HG03066 (cell line): ENCODE results near the gene ATG4D.

Experiments used
- ATAC-seq: cut with Tn5 transposase; IDR thresholded peaks from one replicate; pipeline ENCODE4 v1.9.1; 2021; ENCODE audit warnings: low read depth; ENCODE audit not compliant: unreplicated experiment

Gene ATG4D

GRCh38 chr19:10543420-10544241 lies at the start of gene ATG4D:
Gene ATG4D (plus strand): TSS chr19:10543904. CDS start chr19:10544091, 187 bp downstream.
- no peak for ATAC-seq

- ATAC-seq: no peak
Observed at GRCh38 chr19:10497371-10497770, 46.3 kb upstream of the ATG4D start.

- ATAC-seq: no peak
Observed at GRCh38 chr19:10499550-10500246, 44.0 kb upstream of the ATG4D start.

GRCh38 chr19:10500247-10500592 lies 43.5 kb upstream of the ATG4D start:
- ATAC-seq: no peak

- no peak for ATAC-seq
Observed at GRCh38 chr19:10501971-10502523, 41.7 kb upstream of the ATG4D start.

GRCh38 chr19:10502524-10503001 lies 41.1 kb upstream of the ATG4D start:
- peak; percentile 76 for ATAC-seq

- ATAC-seq: peak; percentile 24
Observed at GRCh38 chr19:10503002-10503789, 40.5 kb upstream of the ATG4D start, which contains the start of gene KEAP1. Gene KEAP1 (minus strand): TSS chr19:10503356. CDS start chr19:10500033, 3,323 bp downstream.

- ATAC-seq: no peak
Observed at GRCh38 chr19:10505583-10506229, 38.0 kb upstream of the ATG4D start.

- ATAC-seq: no peak
Observed at GRCh38 chr19:10508036-10508435, 35.7 kb upstream of the ATG4D start.

GRCh38 chr19:10508707-10509106 lies 35.0 kb upstream of the ATG4D start:
- no peak for ATAC-seq

GRCh38 chr19:10510301-10510802 lies 33.4 kb upstream of the ATG4D start:
- no peak for ATAC-seq

- ATAC-seq: no peak
Observed at GRCh38 chr19:10513223-10513622, 30.5 kb upstream of the ATG4D start.

- no peak for ATAC-seq
Observed at GRCh38 chr19:10514211-10515145, 29.2 kb upstream of the ATG4D start.

- no peak for ATAC-seq
Observed at GRCh38 chr19:10516064-10516385, 27.7 kb upstream of the ATG4D start.

- ATAC-seq: no peak
Observed at GRCh38 chr19:10516671-10517286, 26.9 kb upstream of the ATG4D start.

GRCh38 chr19:10517361-10517759 lies 26.3 kb upstream of the ATG4D start, which contains the start of gene S1PR5:
Gene S1PR5 (minus strand): TSS chr19:10517447. CDS start chr19:10515011, 2,436 bp downstream.
- ATAC-seq: no peak

GRCh38 chr19:10517760-10518443 lies 25.8 kb upstream of the ATG4D start:
- ATAC-seq: no peak
